CD8-positive, alpha-beta memory T cell (primary cell): ENCODE results near the gene BRD2. TPM values are rescaled to one million over a fixed set of nuclear protein-coding genes. Genes with fewer than 3 reads are reported as not detected.

Source experiments
- CTCF ChIA-PET: fragments of 350-600 bp; sonication (Branson Sonifier 250); formaldehyde crosslinking; loops from one replicate; lab custom pipeline; 2021; ENCODE audit warnings: antibody characterized with exemption; lab: Charles Lee
- POLR2A ChIA-PET: fragments of 350-600 bp; sonication (Branson Sonifier 250); formaldehyde crosslinking; loops from one replicate; lab custom pipeline; 2021; ENCODE audit warnings: antibody characterized with exemption; lab: Charles Lee
- DNase-seq, 5 donors: peaks; one replicate each; pipeline versions ENCODE4 v3.0.0 to v3.0.0-alpha.2; 2020 to 2022; ENCODE audit warnings: mixed read lengths in 1 of 5
- H3K27ac ChIP-seq: one replicate; pipeline ENCODE4 v1.7.0; 2013; ENCODE audit warnings: low read depth, mild to moderate bottlenecking, low read length, moderate library complexity
- H3K27me3 ChIP-seq: 2 replicates; pipeline ENCODE4 v1.7.0; 2013; ENCODE audit warnings: low read length, mild to moderate bottlenecking; ENCODE audit not compliant: insufficient read depth, poor library complexity, severe bottlenecking
- H3K36me3 ChIP-seq: 2 replicates; pipeline ENCODE4 v1.7.0; 2013; ENCODE audit warnings: mild to moderate bottlenecking, low read length, moderate library complexity; ENCODE audit not compliant: insufficient read depth
- H3K4me1 ChIP-seq: 2 replicates; pipeline ENCODE4 v1.7.0; 2013; ENCODE audit warnings: mild to moderate bottlenecking, low read length, moderate library complexity; ENCODE audit not compliant: insufficient read depth
- H3K4me3 ChIP-seq: 2 replicates; pipeline ENCODE4 v1.7.0; 2013; ENCODE audit warnings: mild to moderate bottlenecking, low read length
- H3K9me3 ChIP-seq: 2 replicates; pipeline ENCODE4 v1.7.0; 2013; ENCODE audit warnings: mild to moderate bottlenecking, low read length
- H3K27ac Mint-ChIP-seq, 8 donors: one replicate each; pipeline ENCODE4 v1.8.0; 2020 to 2021; ENCODE audit warnings: mixed read lengths in 8 of 8, mild to moderate bottlenecking in 6 of 8, inconsistent platforms in 3 of 8, moderate library complexity in 3 of 8
- H3K27me3 Mint-ChIP-seq, 2 donors: one replicate each; pipeline ENCODE4 v1.8.0; 2020 to 2021; ENCODE audit warnings: mixed read lengths in 2 of 2, mild to moderate bottlenecking in 1 of 2, moderate library complexity in 1 of 2
- H3K36me3 Mint-ChIP-seq, 3 donors: one replicate each; pipeline ENCODE4 v1.8.0; 2020 to 2021; ENCODE audit warnings: mixed read lengths in 3 of 3, inconsistent platforms in 1 of 3, mild to moderate bottlenecking in 1 of 3
- H3K4me1 Mint-ChIP-seq, 3 donors: one replicate each; pipeline ENCODE4 v1.8.0; 2020 to 2021; ENCODE audit warnings: mixed read lengths in 3 of 3, inconsistent platforms in 1 of 3, mild to moderate bottlenecking in 1 of 3
- H3K4me3 Mint-ChIP-seq, 7 donors: one replicate each; pipeline ENCODE4 v1.8.0; 2020 to 2021; ENCODE audit warnings: mixed read lengths in 7 of 7, mild to moderate bottlenecking in 6 of 7, moderate library complexity in 4 of 7, inconsistent platforms in 2 of 7
- H3K9me3 Mint-ChIP-seq, 5 donors: one replicate each; pipeline ENCODE4 v1.8.0; 2020 to 2022; ENCODE audit warnings: mixed read lengths in 5 of 5, mild to moderate bottlenecking in 3 of 5, moderate library complexity in 2 of 5, inconsistent platforms in 1 of 5
- polyA plus RNA-seq: library from polyadenylated mRNA; unstranded; fragments of 300-500 nt; fragmentation: Illumina TruSeq; gene quantifications from one replicate; pipeline ENCODE4 v1.2.3, GENCODE V29; 2021
- total RNA-seq, 2 experiments: library from RNA; stranded (reverse); gene quantifications; one replicate each; pipeline ENCODE4 v1.2.3, GENCODE V29; 2021

BRD2 gene
- total and polyA plus RNA-seq, 3 experiments from 2014 or later, result 89.9 to 387 (median 373) TPM

GRCh38 chr6:32950010-32950409, 18.4 kb upstream of the BRD2 start:
- peaks cover 30% of the 10 kb centered on the region for H3K4me1 ChIP-seq
- H3K27ac ChIP-seq, result no peak overlapping the region
- H3K27ac Mint-ChIP-seq, result peak overlapping the region in 5 of 8 donors; percentile 19 to 81 (median 68)
- no peaks in the 10 kb centered on the region for H3K36me3 ChIP-seq
- H3K9me3 Mint-ChIP-seq, result no peaks in the 10 kb centered on the region
- H3K27me3 ChIP-seq, result no peaks in the 10 kb centered on the region
- ChIA-PET CTCF (interaction anchor here (1.3 to 11.0 kb wide), 4 partner anchors 17 to 111 kb away, joined by 3 to 270 read pairs (median 129); partner anchors contain the start of genes BRD2 and TAP2), POLR2A (interaction anchor here (1.5 to 7.8 kb wide), 2 partner anchors 8 to 21 kb away, joined by 5 to 164 read pairs; partner anchors contain the start of gene BRD2)
- H3K4me3 Mint-ChIP-seq, result peak overlapping the region in 2 of 7 donors; percentile 30 to 43
- no peak overlapping the region for H3K4me3 ChIP-seq
- H3K27me3 Mint-ChIP-seq, result no peaks in the 10 kb centered on the region
- DNase-seq, result no peak
- H3K36me3 Mint-ChIP-seq, result peaks cover 0 to 10% (median 4%) of the 10 kb centered on the region in 3 donors
- peaks cover 47 to 84% (median 76%) of the 10 kb centered on the region in 3 donors for H3K4me1 Mint-ChIP-seq
- no peaks in the 10 kb centered on the region for H3K9me3 ChIP-seq

- H3K27me3 Mint-ChIP-seq, result no peaks in the 10 kb centered on the region
- no peak for DNase-seq
- H3K9me3 Mint-ChIP-seq, result no peaks in the 10 kb centered on the region
- Histone ChIP-seq H3K27me3 (no peaks in the 10 kb centered on the region), H3K27ac (no peak overlapping the region), H3K36me3 (no peaks in the 10 kb centered on the region), H3K4me1 (peaks cover 26% of the 10 kb centered on the region), H3K9me3 (no peaks in the 10 kb centered on the region), H3K4me3 (no peak overlapping the region)
- H3K36me3 Mint-ChIP-seq, result peaks cover 0 to 11% (median 4%) of the 10 kb centered on the region in 3 donors
- peak overlapping the region in 3 of 7 donors; percentile 14 to 43 (median 30) for H3K4me3 Mint-ChIP-seq
- CTCF ChIA-PET, result interaction anchor here (1.3 to 11.0 kb wide), 5 partner anchors 9 to 112 kb away, joined by 3 to 270 read pairs (median 97); partner anchors contain the start of genes BRD2 and TAP2
- POLR2A ChIA-PET, result interaction anchor here (1.5 to 7.8 kb wide), 2 partner anchors 9 to 21 kb away, joined by 5 to 164 read pairs; partner anchors contain the start of gene BRD2
- peak overlapping the region in 3 of 8 donors; percentile 53 to 81 (median 72) for H3K27ac Mint-ChIP-seq
- peaks cover 47 to 84% (median 76%) of the 10 kb centered on the region in 3 donors for H3K4me1 Mint-ChIP-seq
Observed at GRCh38 chr6:32950449-32950848, 17.9 kb upstream of the BRD2 start.

GRCh38 chr6:32952817-32953739, 15.3 kb upstream of the BRD2 start, which contains the start of gene HLA-DMA:
HLA-DMA (minus strand) TSS chr6:32953097; CDS start chr6:32953036, 61 bp downstream.
- H3K27me3 ChIP-seq, result no peaks in the 10 kb centered on the region
- peak within 1 kb of the TSS; percentile 62 for H3K4me3 ChIP-seq
- peak within 1 kb of the TSS; percentile 79 to 93 (median 85) for H3K4me3 Mint-ChIP-seq
- ChIA-PET POLR2A (interaction anchor here (0.6 to 7.8 kb wide), 14 partner anchors 8 to 115 kb away, joined by 3 to 164 read pairs (median 4); partner anchors contain the start of genes BRD2, HLA-DMB, PSMB9 and TAP1), CTCF (interaction anchor here (0.6 to 11.0 kb wide), 21 partner anchors 8 to 114 kb away, joined by 3 to 270 read pairs (median 8); partner anchors contain the start of genes BRD2, HLA-DMB, PSMB9 and TAP1)
- no peaks in the 10 kb centered on the region for H3K9me3 ChIP-seq
- H3K36me3 Mint-ChIP-seq, result peaks cover 0 to 18% (median 8%) of the 10 kb centered on the region in 3 donors
- H3K27ac Mint-ChIP-seq, result peak within 1 kb of the TSS; percentile 77 to 97 (median 90)
- no peaks in the 10 kb centered on the region for H3K36me3 ChIP-seq
- no peak within 1 kb of the TSS for H3K27ac ChIP-seq
- no peaks in the 10 kb centered on the region for H3K9me3 Mint-ChIP-seq
- H3K27me3 Mint-ChIP-seq, result no peaks in the 10 kb centered on the region
- peaks cover 42 to 83% (median 55%) of the 10 kb centered on the region in 3 donors for H3K4me1 Mint-ChIP-seq
- peak; percentile 55 to 84 (median 76) for DNase-seq
- H3K4me1 ChIP-seq, result peaks cover 23% of the 10 kb centered on the region

GRCh38 chr6:32953775-32954174, 14.6 kb upstream of the BRD2 start:
- peak overlapping the region in 5 of 8 donors; percentile 30 to 95 (median 84) for H3K27ac Mint-ChIP-seq
- H3K9me3 Mint-ChIP-seq, result no peaks in the 10 kb centered on the region
- Histone ChIP-seq H3K9me3 (no peaks in the 10 kb centered on the region), H3K4me1 (peaks cover 23% of the 10 kb centered on the region), H3K27ac (no peak overlapping the region), H3K4me3 (no peak overlapping the region), H3K27me3 (no peaks in the 10 kb centered on the region), H3K36me3 (no peaks in the 10 kb centered on the region)
- peaks cover 42 to 80% (median 52%) of the 10 kb centered on the region in 3 donors for H3K4me1 Mint-ChIP-seq
- no peak overlapping the region for H3K4me3 Mint-ChIP-seq
- no peak for DNase-seq
- POLR2A ChIA-PET, result interaction anchor here (0.6 to 7.8 kb wide), 13 partner anchors 9 to 115 kb away, joined by 3 to 164 read pairs (median 4); partner anchors contain the start of genes BRD2, HLA-DMB and TAP2
- CTCF ChIA-PET, result interaction anchor here (1.1 to 11.0 kb wide), 19 partner anchors 7 to 115 kb away, joined by 3 to 270 read pairs (median 9); partner anchors contain the start of genes BRD2, HLA-DMB, PSMB9 and TAP1
- no peaks in the 10 kb centered on the region for H3K27me3 Mint-ChIP-seq
- peaks cover 0 to 18% (median 8%) of the 10 kb centered on the region in 3 donors for H3K36me3 Mint-ChIP-seq

DNA sequence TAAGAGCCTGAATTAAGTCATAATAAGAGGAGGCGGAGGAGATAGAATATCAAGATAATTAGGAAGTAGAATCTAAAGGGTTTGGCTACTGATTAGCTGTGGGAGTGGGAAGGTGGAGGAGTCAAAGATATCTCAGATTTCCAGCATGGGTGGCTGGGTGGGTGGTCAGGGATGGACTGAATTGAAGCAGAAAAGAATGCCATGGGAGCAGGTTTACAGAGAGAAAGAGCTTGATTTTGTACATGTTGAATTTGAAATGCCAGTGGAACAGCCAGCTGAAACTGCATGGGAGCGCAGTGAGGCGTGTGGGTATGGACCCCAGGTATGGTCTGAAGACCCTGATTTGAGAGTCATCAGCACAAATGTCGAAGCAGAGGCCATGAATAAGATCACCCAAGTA, 14.1 kb upstream of the BRD2 start:
- ChIA-PET POLR2A (interaction anchor here (0.9 to 7.8 kb wide), 6 partner anchors 9 to 60 kb away, joined by 3 to 164 read pairs (median 6); partner anchors contain the start of genes BRD2 and HLA-DMB), CTCF (interaction anchor here (1.0 to 11.0 kb wide), 15 partner anchors 12 to 109 kb away, joined by 3 to 270 read pairs (median 8); partner anchors contain the start of genes BRD2, HLA-DMB, PSMB9 and TAP1)
- Mint-ChIP-seq H3K27ac (peak overlapping the region in 1 of 8 donors; percentile 53), H3K4me3 (no peak overlapping the region), H3K9me3 (no peaks in the 10 kb centered on the region), H3K4me1 (peaks cover 42 to 76% (median 49%) of the 10 kb centered on the region in 3 donors), H3K36me3 (peaks cover 0 to 17% (median 8%) of the 10 kb centered on the region in 3 donors), H3K27me3 (no peaks in the 10 kb centered on the region)
- H3K27me3 ChIP-seq, result no peaks in the 10 kb centered on the region
- no peak overlapping the region for H3K4me3 ChIP-seq
- DNase-seq, result no peak
- no peaks in the 10 kb centered on the region for H3K36me3 ChIP-seq
- H3K4me1 ChIP-seq, result peaks cover 23% of the 10 kb centered on the region
- no peak overlapping the region for H3K27ac ChIP-seq
- H3K9me3 ChIP-seq, result no peaks in the 10 kb centered on the region

DNA sequence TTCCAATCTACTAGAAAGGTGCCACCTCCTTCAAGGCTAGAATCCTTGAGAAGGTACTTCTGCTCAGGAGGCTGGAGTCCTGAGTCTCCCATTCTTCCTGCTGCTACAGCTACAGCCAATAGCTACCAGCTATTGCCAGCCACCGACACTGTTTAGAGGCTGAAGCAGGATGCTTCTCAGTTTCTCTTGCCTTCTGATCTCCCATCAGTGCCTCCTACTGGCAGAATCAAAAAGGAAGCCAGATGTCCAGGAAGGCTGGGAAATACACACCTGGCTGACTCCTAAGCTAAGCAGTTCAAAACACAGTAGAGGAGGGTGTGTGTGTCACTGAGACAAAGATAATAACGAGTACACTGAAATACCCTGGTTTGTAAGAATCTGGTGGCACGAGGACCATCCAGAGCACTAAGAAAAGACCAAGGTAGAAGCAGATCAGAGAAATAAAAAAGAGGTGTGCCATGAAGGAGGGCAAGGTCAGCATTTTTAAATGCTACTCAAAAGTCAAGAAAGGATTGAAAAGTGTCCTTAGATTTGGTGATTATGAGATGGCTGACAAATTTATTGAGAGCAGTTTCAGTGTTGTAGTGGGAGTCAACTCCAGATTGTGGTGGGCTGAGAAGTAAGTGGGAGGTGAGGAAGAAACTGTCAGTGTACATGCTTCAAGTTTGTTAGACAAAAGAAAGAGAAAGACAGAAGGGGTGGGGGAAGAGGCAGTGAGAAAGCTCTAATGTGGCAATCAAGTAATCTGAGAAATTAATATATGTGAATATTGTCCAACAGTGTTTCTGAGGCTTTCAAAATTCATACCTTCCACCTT, 13.2 kb upstream of the BRD2 start:
- Mint-ChIP-seq H3K9me3 (no peaks in the 10 kb centered on the region), H3K4me1 (peaks cover 39 to 75% (median 40%) of the 10 kb centered on the region in 3 donors), H3K4me3 (no peak overlapping the region), H3K27me3 (no peaks in the 10 kb centered on the region), H3K36me3 (peaks cover 0 to 9% (median 5%) of the 10 kb centered on the region in 3 donors), H3K27ac (peak overlapping the region in 3 of 8 donors; percentile 13 to 61 (median 19))
- H3K4me1 ChIP-seq, result peaks cover 17% of the 10 kb centered on the region
- no peaks in the 10 kb centered on the region for H3K9me3 ChIP-seq
- ChIA-PET CTCF (interaction anchor here (0.7 to 11.0 kb wide), 12 partner anchors 13 to 117 kb away, joined by 3 to 270 read pairs (median 7); partner anchors contain the start of genes BRD2, HLA-DMB and TAP2), POLR2A (interaction anchor here (0.6 to 7.8 kb wide), 5 partner anchors 11 to 1251 kb away, joined by 3 to 164 read pairs (median 4); partner anchors contain the start of gene BRD2)
- no peak overlapping the region for H3K4me3 ChIP-seq
- no peak overlapping the region for H3K27ac ChIP-seq
- H3K36me3 ChIP-seq, result no peaks in the 10 kb centered on the region
- no peaks in the 10 kb centered on the region for H3K27me3 ChIP-seq
- DNase-seq, result peak in 2 of 5 donors; percentile 21 to 54
